GM19351 (cell line): Measurements from ENCODE around the gene EXOC4.

Experiments
- ATAC-seq: cut with Tn5 transposase; IDR thresholded peaks from one replicate; pipeline ENCODE4 v1.9.1; 2021; ENCODE audit warnings: mild to moderate bottlenecking, moderate library complexity; ENCODE audit not compliant: unreplicated experiment

EXOC4 gene

GRCh38 chr7:133815611-133816210 lies 562.8 kb downstream of the EXOC4 start:
- ATAC-seq: no peak

GRCh38 chr7:133819695-133820094 lies 566.8 kb downstream of the EXOC4 start:
- no peak for ATAC-seq

GRCh38 chr7:133820584-133820983 lies 567.7 kb downstream of the EXOC4 start:
- ATAC-seq: no peak

- ATAC-seq: no peak
Measured at GRCh38 chr7:133821171-133821570, 568.3 kb downstream of the EXOC4 start.

GRCh38 chr7:133822001-133822641 lies 569.2 kb downstream of the EXOC4 start:
- ATAC-seq: no peak

GRCh38 chr7:133822868-133823552 lies 570.1 kb downstream of the EXOC4 start:
- no peak for ATAC-seq

- ATAC-seq: no peak
Measured at GRCh38 chr7:133824132-133824531, 571.3 kb downstream of the EXOC4 start.

- ATAC-seq: peak; percentile 80
Measured at GRCh38 chr7:133827707-133828623, 575.1 kb downstream of the EXOC4 start.

- ATAC-seq: no peak
Measured at GRCh38 chr7:133828906-133829305, 576.0 kb downstream of the EXOC4 start.

GRCh38 chr7:133829336-133829897 lies 576.5 kb downstream of the EXOC4 start:
- ATAC-seq: no peak

- no peak for ATAC-seq
Measured at GRCh38 chr7:133830081-133830480, 577.2 kb downstream of the EXOC4 start.

GRCh38 chr7:133836666-133837065 lies 583.8 kb downstream of the EXOC4 start:
- no peak for ATAC-seq

GRCh38 chr7:133837224-133837623 lies 584.3 kb downstream of the EXOC4 start:
- no peak for ATAC-seq

- ATAC-seq: no peak
Measured at GRCh38 chr7:133839121-133839520, 586.2 kb downstream of the EXOC4 start.

- ATAC-seq: no peak
Measured at GRCh38 chr7:133843341-133843740, 590.5 kb downstream of the EXOC4 start.

GRCh38 chr7:133845005-133845404 lies 592.1 kb downstream of the EXOC4 start:
- ATAC-seq: no peak

GRCh38 chr7:133846203-133846945 lies 593.5 kb downstream of the EXOC4 start:
- no peak for ATAC-seq

- ATAC-seq: no peak
Measured at GRCh38 chr7:133850497-133851280, 597.8 kb downstream of the EXOC4 start.

- ATAC-seq: no peak
Measured at GRCh38 chr7:133851411-133851810, 598.5 kb downstream of the EXOC4 start.
